Measurements from ENCODE around the gene LAMB3.
A peak's percentile ranks its signal among the peaks of the same experiment; 100 is the strongest.

Gene LAMB3

DNA sequence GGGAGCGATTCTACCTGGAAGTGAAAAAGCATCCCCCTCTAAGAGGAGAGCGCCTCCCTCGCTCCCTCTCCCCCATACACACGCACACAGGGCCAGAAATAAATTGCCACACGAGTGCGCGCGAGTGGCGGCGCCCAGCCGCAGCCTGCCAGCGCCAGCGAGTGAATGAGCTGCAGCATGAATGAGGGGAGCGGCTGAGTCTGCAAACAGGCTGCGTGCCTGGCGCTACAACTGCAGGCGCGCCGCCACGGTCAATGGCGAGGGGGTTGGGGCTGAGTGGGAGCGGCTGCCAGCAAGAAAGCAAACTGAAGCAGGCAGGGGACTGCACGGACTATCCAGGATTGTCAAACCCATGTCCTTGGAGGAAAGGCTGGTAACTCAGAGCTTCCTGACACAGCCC lies 66.6 kb downstream of the LAMB3 start:
- no peak overlapping the region for H2AFZ ChIP-seq (ENCODE audit: low read depth, low read length)
- H3K9me3 ChIP-seq (ENCODE audit: low read length): no peaks in the 10 kb centered on the region
- H3K4me3 ChIP-seq (ENCODE audit: low read length): no peak overlapping the region
- H3K4me1 ChIP-seq (ENCODE audit: insufficient read depth, low read length): no peaks in the 10 kb centered on the region
- no peaks in the 10 kb centered on the region for H3K36me3 ChIP-seq (ENCODE audit: insufficient read depth, low read length)
- H3K27me3 ChIP-seq (ENCODE audit: insufficient read depth, low read length): peaks cover 19% of the 10 kb centered on the region

DNA sequence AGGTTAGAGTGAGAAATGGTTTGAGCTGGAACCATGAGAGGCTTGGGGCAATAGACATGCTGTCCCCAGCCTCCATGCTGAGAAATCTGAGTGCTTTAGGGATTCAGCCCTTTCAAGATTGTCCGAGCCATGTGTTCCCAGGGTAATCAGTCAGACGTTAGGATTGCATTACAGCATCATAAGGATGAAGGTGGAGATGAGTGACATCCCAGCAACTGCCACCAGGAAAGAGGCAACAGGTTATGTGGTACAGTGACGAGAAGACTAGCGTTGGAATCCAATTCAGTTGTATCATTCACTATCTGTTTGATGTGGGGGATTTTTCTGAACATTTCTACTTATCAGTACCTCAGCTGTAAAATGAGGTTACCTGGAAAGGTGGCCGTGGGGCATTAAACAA lies 67.0 kb downstream of the LAMB3 start:
- H2AFZ ChIP-seq (ENCODE audit: low read depth, low read length): no peak overlapping the region
- H3K4me1 ChIP-seq (ENCODE audit: insufficient read depth, low read length): no peaks in the 10 kb centered on the region
- H3K4me3 ChIP-seq (ENCODE audit: low read length): no peak overlapping the region
- no peaks in the 10 kb centered on the region for H3K9me3 ChIP-seq (ENCODE audit: low read length)
- H3K36me3 ChIP-seq (ENCODE audit: insufficient read depth, low read length): no peaks in the 10 kb centered on the region
- peaks cover 19% of the 10 kb centered on the region for H3K27me3 ChIP-seq (ENCODE audit: insufficient read depth, low read length)

DNA sequence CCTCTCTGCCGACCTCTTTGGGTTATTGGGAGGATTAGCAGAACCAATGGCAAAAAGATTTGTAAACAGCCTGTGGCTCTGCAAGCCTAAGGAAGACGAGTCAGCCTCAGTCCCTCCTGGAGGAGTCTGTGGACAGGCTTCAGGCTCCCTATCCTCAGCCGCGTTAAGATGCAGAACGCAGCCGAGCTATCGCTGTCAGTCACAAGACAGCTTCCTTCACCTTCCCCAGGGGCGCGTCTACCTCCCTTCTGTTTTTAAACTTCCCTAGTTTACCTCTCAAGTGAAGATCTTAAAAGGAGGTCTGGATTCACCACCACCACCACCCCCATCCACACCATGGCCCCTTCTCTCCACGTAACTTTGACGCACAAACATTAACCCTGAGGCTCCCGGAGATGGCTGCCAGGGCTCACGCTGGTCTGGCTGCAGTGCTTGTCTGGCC lies 68.0 kb downstream of the LAMB3 start:
- H3K4me1 ChIP-seq (ENCODE audit: insufficient read depth, low read length): no peaks in the 10 kb centered on the region
- no peaks in the 10 kb centered on the region for H3K36me3 ChIP-seq (ENCODE audit: insufficient read depth, low read length)
- peaks cover 19% of the 10 kb centered on the region for H3K27me3 ChIP-seq (ENCODE audit: insufficient read depth, low read length)
- no peaks in the 10 kb centered on the region for H3K9me3 ChIP-seq (ENCODE audit: low read length)
- H3K4me3 ChIP-seq (ENCODE audit: low read length): peak overlapping the region; percentile 39
- H2AFZ ChIP-seq (ENCODE audit: low read depth, low read length): no peak overlapping the region

DNA sequence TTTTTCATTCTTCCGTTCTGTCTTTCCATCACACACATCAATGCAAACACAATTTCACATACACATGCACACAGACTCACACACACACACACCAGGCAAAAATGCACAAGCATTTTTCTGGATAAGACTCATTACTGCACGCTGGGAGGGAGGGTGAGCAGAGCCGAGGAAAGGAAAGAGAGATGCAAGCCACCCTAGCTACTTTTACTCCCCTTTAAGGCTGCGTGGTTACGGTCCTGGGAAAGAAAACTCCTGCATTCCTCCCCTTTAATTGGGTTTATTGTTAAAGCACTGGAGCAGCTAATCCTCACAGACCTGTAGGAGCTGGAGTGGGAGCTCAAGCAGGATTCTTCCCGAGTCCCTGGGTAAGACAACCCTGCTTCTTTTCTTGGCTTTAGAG lies 68.8 kb downstream of the LAMB3 start, which contains the start of gene CAMK1G:
CAMK1G (plus strand) TSS at position 307 of the 400 bp plus-strand sequence. CDS start 11,270 bp downstream, outside the sequence.
- Histone ChIP-seq H3K27me3 (ENCODE audit: insufficient read depth, low read length) (peaks cover 19% of the 10 kb centered on the region), H3K4me1 (ENCODE audit: insufficient read depth, low read length) (no peaks in the 10 kb centered on the region), H2AFZ (ENCODE audit: low read depth, low read length) (no peak within 1 kb of the TSS), H3K36me3 (ENCODE audit: insufficient read depth, low read length) (no peaks in the 10 kb centered on the region), H3K4me3 (ENCODE audit: low read length) (peak within 1 kb of the TSS; percentile 39), H3K9me3 (ENCODE audit: low read length) (no peaks in the 10 kb centered on the region)

DNA sequence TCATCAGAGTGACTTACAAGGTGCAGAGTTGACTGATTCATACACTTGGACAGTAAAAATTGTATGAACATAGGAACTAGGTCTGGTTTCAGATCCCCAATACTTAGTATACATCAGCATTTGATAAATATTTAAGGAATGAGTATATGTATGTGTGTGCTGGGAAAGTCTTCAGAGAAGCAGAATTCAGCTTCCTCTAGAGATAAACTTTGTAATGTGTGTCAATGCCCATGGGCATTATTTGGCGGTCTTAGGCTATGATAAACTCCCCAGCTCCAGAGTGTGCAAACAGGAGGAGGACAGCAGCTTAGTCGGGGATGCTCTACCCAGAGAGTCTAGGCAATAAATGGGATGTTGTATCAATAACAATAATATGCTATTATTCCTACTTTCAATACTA lies 71.6 kb downstream of the LAMB3 start:
- Histone ChIP-seq H2AFZ (ENCODE audit: low read depth, low read length) (no peak overlapping the region), H3K4me1 (ENCODE audit: insufficient read depth, low read length) (no peaks in the 10 kb centered on the region), H3K27me3 (ENCODE audit: insufficient read depth, low read length) (peaks cover 9% of the 10 kb centered on the region), H3K4me3 (ENCODE audit: low read length) (no peak overlapping the region), H3K36me3 (ENCODE audit: insufficient read depth, low read length) (no peaks in the 10 kb centered on the region), H3K9me3 (ENCODE audit: low read length) (no peaks in the 10 kb centered on the region)

DNA sequence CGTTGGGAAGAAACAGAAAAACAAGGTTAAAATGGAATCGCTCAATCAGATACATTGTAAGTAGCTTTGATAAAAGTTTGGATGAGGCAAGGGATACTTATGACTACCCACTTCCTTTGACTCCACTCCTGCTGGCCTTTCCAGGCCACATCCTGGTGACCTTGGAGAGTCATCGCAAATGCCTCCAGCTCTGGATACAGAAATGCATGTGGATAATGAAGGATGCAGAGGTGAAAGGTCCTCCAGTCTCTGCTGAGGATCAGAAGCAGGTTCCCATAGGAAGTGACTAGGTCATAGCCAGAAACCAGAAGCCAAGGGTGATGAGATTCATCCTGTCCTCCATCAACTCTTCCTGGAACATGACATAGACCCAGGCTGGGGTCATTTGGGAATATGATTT lies 74.9 kb downstream of the LAMB3 start:
- peaks cover 5% of the 10 kb centered on the region for H3K4me1 ChIP-seq (ENCODE audit: insufficient read depth, low read length)
- no peak overlapping the region for H2AFZ ChIP-seq (ENCODE audit: low read depth, low read length)
- no peak overlapping the region for H3K4me3 ChIP-seq (ENCODE audit: low read length)
- H3K27me3 ChIP-seq (ENCODE audit: insufficient read depth, low read length): no peaks in the 10 kb centered on the region
- no peaks in the 10 kb centered on the region for H3K36me3 ChIP-seq (ENCODE audit: insufficient read depth, low read length)
- H3K9me3 ChIP-seq (ENCODE audit: low read length): no peaks in the 10 kb centered on the region

DNA sequence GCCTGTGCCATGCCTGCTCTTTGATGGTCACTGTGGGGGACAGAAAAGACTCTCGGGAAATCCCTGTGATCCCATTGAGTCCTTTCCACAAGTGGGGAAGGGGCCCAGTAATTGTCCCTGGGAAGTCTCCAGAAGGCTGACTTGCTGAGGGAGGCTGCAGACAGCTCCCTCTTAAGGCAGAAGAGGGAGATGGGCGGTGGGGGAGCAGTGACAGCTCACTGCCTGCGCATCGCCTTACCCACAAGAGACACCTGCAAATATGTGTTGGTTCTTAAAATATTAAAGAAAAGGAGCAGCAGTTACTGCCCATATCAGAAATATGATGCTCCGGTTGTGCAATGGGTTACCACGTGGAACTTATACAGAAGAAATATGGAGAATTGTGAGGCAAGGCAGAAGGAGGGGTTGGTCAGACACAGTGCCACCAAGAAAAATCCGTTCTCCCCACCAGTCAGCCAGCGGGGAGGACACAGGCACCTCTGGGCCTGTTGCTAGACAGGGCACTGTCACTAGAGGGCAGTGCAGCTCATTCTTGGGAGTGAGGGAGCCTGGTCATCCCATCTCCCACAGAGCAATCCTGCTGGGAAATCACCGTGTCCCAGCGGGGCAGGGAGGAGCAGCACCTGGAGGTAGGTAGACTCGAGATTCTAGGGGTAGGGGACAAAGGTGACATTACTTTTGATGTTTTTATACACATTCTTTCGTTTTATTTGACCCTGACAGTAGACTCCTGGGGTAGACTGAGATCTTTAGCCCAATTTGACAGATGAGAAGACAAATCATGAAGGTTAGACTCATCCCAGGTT lies 75.6 kb downstream of the LAMB3 start:
- Histone ChIP-seq H3K27me3 (ENCODE audit: insufficient read depth, low read length) (no peaks in the 10 kb centered on the region), H2AFZ (ENCODE audit: low read depth, low read length) (no peak overlapping the region), H3K36me3 (ENCODE audit: insufficient read depth, low read length) (no peaks in the 10 kb centered on the region), H3K4me1 (ENCODE audit: insufficient read depth, low read length) (peaks cover 5% of the 10 kb centered on the region), H3K9me3 (ENCODE audit: low read length) (no peaks in the 10 kb centered on the region), H3K4me3 (ENCODE audit: low read length) (no peak overlapping the region)

DNA sequence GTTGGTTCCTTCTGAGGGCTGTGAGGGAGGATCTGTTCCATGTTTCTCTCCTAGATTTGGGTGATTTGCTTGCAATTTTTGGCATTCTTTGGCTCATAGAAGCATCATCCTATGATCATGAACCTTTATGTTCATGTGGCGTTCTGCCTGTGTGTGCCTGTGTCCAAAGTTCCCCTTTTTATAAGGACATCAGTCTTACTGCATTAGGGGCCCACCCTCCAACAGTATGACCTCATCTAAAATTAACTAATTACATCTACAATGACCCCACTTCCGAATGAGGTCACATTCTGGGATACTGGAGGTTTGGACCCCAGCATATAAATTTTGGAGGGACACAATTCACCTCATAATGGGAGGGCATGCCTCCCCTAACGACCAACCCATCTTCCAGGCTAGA lies 81.5 kb downstream of the LAMB3 start:
- no peak overlapping the region for H3K4me3 ChIP-seq (ENCODE audit: low read length)
- no peaks in the 10 kb centered on the region for H3K27me3 ChIP-seq (ENCODE audit: insufficient read depth, low read length)
- no peaks in the 10 kb centered on the region for H3K9me3 ChIP-seq (ENCODE audit: low read length)
- no peak overlapping the region for H2AFZ ChIP-seq (ENCODE audit: low read depth, low read length)
- H3K36me3 ChIP-seq (ENCODE audit: insufficient read depth, low read length): no peaks in the 10 kb centered on the region
- peaks cover 5% of the 10 kb centered on the region for H3K4me1 ChIP-seq (ENCODE audit: insufficient read depth, low read length)

DNA sequence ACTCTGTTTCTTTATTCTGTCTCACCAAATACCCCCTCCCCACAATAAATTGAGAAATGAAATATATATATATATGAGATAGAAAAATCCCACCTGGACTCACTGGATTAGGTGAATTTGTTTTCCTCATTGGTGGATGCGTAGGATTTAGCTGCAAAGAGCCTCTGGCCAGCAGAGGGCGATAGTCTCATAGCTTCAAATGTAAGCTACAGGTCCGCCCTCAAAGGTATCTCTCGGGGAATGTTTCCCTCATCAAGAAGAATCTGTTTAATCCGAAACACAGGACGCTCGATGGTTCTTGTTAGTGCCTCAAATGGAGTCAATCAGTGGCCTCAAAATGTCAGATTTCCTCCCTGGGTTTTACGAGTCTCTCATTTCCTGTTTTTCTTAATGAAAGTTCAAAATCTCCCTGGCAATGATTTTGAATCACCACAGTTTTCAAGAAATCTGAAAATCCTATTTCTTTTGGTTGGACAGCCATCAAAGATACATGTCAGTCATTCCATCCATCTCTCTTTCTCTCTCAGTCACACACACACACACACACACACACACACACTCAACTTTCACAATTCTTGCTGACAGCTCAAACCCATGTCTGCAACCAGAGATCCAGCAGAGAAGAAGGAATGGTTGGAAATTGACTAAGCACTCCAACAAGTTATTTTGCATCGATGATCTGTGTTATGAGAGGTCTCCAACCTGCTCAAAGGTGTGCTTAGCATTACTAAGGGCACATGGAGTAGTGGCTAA lies 82.6 kb downstream of the LAMB3 start:
- Histone ChIP-seq H3K4me3 (ENCODE audit: low read length) (no peak overlapping the region), H3K36me3 (ENCODE audit: insufficient read depth, low read length) (no peaks in the 10 kb centered on the region), H3K4me1 (ENCODE audit: insufficient read depth, low read length) (no peaks in the 10 kb centered on the region), H3K9me3 (ENCODE audit: low read length) (no peaks in the 10 kb centered on the region), H2AFZ (ENCODE audit: low read depth, low read length) (no peak overlapping the region), H3K27me3 (ENCODE audit: insufficient read depth, low read length) (no peaks in the 10 kb centered on the region)

DNA sequence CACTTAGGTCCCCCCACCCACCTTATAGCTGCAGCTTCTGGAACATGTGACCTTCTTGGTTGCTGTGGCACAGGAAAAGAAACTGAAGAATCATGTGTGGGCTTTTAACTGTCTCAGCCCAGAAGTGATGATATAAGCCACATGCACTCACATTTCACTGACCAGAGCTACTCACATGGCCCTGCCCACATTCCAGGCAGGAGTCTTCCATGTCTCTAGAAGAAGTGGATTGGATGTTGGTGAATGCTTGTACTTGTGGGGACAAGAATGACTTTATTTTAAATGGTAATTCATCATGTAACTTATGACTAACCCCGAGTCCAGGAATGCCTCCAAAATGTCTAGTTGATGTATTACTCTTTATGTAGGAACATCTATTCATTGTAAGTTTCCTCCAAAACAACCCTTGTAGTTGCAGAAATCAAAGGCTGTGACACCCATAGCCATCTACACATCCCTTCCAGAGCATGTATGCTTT lies 84.5 kb downstream of the LAMB3 start:
- Histone ChIP-seq H3K27me3 (ENCODE audit: insufficient read depth, low read length) (no peaks in the 10 kb centered on the region), H2AFZ (ENCODE audit: low read depth, low read length) (no peak overlapping the region), H3K4me3 (ENCODE audit: low read length) (no peak overlapping the region), H3K36me3 (ENCODE audit: insufficient read depth, low read length) (no peaks in the 10 kb centered on the region), H3K4me1 (ENCODE audit: insufficient read depth, low read length) (no peaks in the 10 kb centered on the region), H3K9me3 (ENCODE audit: low read length) (no peaks in the 10 kb centered on the region)

DNA sequence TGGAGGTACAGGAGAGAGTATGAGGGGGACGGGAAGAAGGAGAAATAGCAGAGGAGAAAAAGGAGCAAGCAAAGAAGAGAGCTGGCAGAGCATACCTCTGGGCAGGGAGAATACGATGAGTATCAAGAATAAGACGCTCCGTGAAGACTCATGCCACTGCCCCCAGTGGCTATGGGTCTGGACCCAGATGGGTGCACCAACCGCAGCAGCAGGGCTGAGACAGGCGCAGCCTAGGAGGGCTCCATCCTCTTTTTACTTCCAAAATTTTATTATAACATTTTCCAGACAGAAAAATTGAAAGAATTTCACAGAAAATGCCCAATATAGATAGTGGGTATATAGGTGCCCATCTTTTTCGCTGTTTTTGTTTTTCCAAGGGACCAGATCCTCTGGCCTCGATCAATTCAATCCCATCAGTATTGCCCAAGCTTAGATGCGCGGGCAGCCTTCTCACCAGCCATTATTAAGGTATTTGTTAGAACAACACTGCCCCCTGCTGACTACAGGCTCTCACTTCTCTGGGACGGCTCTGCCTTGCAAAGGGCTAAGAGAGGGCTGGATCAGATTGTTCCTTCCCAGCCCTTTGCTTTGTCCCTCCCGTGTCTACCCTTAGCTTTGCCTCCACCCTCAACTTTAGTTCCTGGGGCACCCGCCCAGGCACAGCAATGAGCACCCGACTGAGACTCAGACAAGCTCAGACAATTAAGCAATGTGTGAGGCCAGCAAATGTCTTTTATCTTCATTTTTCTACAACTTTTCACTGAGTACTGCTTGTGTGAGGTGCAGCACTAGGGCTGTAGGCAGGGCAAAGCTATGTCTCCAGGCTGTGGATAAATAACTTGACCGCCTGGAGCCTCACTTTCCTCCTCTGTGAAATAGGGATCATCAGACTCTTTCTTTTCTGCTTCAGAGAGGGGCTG lies 86.2 kb downstream of the LAMB3 start:
- H3K36me3 ChIP-seq (ENCODE audit: insufficient read depth, low read length): no peaks in the 10 kb centered on the region
- H3K4me3 ChIP-seq (ENCODE audit: low read length): no peak overlapping the region
- no peak overlapping the region for H2AFZ ChIP-seq (ENCODE audit: low read depth, low read length)
- no peaks in the 10 kb centered on the region for H3K9me3 ChIP-seq (ENCODE audit: low read length)
- no peaks in the 10 kb centered on the region for H3K27me3 ChIP-seq (ENCODE audit: insufficient read depth, low read length)
- no peaks in the 10 kb centered on the region for H3K4me1 ChIP-seq (ENCODE audit: insufficient read depth, low read length)

Data from neuron (in vitro differentiated cells).